Stimulated activated effector memory CD8-positive, alpha-beta T cell treated with anti-CD3 and anti-CD28 coated beads, Interleukin-12 subunit alpha, Interleukin-12 subunit beta, amount 100 ng/mL, for 72 hours (primary cell): Measurements from ENCODE around the gene GNPDA1.

Source experiments
- ATAC-seq: fragments of 150-1000 bp; cut with Tn5 transposase; 2 replicates; pipeline ENCODE4 v1.10.0; 2021
- DNase-seq, 2 donors: peaks; one replicate each; pipeline ENCODE4 v3.0.0; 2021 to 2022; ENCODE audit warnings: low spot score in 2 of 2
- H3K27ac Mint-ChIP-seq: one replicate; pipeline ENCODE4 v1.8.0; 2022; ENCODE audit warnings: mild to moderate bottlenecking, mixed read lengths
- H3K36me3 Mint-ChIP-seq: one replicate; pipeline ENCODE4 v1.8.0; 2022; ENCODE audit warnings: mild to moderate bottlenecking, mixed read lengths
- H3K4me1 Mint-ChIP-seq: one replicate; pipeline ENCODE4 v1.8.0; 2022; ENCODE audit warnings: mixed read lengths
- H3K4me3 Mint-ChIP-seq: one replicate; pipeline ENCODE4 v1.8.0; 2022; ENCODE audit warnings: mild to moderate bottlenecking, mixed read lengths
- H3K9me3 Mint-ChIP-seq: one replicate; pipeline ENCODE4 v1.8.0; 2022; ENCODE audit warnings: mixed read lengths

GNPDA1 gene

DNA sequence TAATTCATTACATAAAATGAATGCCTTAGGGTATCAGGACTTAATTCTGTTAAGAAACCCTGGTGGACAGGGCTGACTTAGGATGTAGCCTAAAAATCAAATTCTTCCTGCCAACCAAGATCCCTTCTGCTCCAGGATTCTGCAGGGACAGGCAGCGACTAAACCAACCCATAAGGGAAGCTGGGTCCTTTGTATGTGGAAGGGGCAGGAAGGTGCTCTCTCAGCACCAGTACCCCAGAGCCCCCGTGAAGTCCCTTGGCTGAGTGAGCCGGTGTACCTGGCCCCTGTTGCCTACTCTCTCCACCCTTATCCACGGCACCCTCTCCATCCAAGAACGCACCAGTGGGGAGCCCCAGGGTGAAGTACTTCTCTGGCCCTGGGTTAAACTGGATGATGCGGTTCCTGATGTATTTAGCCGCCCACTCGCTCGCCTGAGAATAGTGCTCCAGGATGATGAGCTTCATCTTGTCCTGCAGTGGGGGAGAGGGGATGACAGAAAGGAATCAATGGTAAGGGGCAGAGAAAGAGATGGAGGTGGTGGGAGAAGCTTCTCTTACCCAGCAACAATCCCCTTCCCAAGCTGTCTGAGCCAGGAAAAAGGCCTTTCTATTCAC is 1.1 kb downstream of the GNPDA1 start:
- no peaks in the 10 kb centered on the region for H3K9me3 Mint-ChIP-seq
- peak overlapping the region; percentile 84 for H3K27ac Mint-ChIP-seq
- peaks cover 64% of the 10 kb centered on the region for H3K4me1 Mint-ChIP-seq
- H3K4me3 Mint-ChIP-seq, result peak overlapping the region; percentile 75
- no peak for ATAC-seq
- no peak for DNase-seq
- H3K36me3 Mint-ChIP-seq, result peaks cover 40% of the 10 kb centered on the region

DNA sequence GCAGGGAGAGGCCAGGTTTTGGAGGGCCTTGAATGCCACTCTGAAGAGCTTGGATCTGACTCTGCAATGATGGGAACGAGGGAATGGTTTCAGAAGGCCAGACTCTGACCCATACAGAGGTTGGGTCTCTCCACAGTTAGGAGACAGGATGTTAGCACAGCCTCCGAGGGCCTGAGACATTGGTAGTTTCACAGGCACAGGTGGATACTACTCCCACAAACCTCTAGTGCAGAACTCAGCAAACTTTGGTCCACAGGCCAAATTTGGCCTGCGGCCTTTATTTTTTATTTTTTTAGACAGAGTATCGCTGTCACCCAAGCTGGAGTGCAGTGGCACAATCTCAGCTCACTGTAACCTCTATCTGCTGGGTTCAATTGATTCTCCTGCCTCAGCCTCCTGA is 2.9 kb downstream of the GNPDA1 start:
- H3K36me3 Mint-ChIP-seq, result peaks cover 40% of the 10 kb centered on the region
- no peak overlapping the region for H3K27ac Mint-ChIP-seq
- ATAC-seq, result no peak
- H3K4me1 Mint-ChIP-seq, result peaks cover 64% of the 10 kb centered on the region
- no peak for DNase-seq
- H3K4me3 Mint-ChIP-seq, result no peak overlapping the region
- H3K9me3 Mint-ChIP-seq, result no peaks in the 10 kb centered on the region

DNA sequence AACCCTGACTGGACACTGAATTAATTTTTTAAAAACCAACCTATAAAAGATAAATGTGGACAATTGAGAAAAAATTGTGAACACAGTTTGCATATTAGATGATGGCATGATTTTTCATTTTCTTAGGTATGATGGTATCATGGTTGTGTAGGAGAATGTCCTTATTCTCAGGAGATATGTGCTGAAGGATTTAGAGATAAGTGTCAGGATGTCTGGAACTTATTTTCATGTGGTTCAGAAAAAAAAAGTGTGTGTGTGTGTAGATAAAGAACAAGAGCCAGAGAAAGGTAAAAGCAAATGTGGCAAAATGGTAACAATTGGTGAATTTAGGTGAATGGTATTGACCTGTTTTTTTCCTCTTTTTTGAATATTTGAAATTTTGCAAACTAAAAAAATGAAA is 4.0 kb downstream of the GNPDA1 start:
- no peak for DNase-seq
- no peak for ATAC-seq
- Mint-ChIP-seq H3K27ac (no peak overlapping the region), H3K4me1 (peaks cover 54% of the 10 kb centered on the region), H3K36me3 (peaks cover 49% of the 10 kb centered on the region), H3K4me3 (no peak overlapping the region), H3K9me3 (no peaks in the 10 kb centered on the region)

DNA sequence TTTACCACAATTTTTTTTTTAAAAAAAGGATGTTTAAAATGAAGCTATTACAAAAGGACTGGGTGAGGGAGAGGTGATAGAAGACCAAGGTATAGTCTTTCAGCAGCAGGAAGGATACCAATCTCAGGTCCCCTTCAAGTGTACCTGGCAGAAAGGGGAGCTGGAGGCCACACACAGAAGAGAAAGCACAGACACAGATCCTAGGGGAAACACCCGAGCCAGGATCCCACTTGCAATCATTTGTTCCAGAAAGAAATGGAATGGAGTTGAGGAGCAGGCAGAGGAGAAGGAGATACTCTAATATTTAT is 5.6 kb downstream of the GNPDA1 start:
- Mint-ChIP-seq H3K4me3 (peak overlapping the region; percentile 13), H3K27ac (peak overlapping the region; percentile 58), H3K36me3 (peaks cover 63% of the 10 kb centered on the region), H3K4me1 (peaks cover 41% of the 10 kb centered on the region), H3K9me3 (no peaks in the 10 kb centered on the region)
- ATAC-seq (no peak), DNase-seq (peak in 1 of 2 donors; percentile 49)

DNA sequence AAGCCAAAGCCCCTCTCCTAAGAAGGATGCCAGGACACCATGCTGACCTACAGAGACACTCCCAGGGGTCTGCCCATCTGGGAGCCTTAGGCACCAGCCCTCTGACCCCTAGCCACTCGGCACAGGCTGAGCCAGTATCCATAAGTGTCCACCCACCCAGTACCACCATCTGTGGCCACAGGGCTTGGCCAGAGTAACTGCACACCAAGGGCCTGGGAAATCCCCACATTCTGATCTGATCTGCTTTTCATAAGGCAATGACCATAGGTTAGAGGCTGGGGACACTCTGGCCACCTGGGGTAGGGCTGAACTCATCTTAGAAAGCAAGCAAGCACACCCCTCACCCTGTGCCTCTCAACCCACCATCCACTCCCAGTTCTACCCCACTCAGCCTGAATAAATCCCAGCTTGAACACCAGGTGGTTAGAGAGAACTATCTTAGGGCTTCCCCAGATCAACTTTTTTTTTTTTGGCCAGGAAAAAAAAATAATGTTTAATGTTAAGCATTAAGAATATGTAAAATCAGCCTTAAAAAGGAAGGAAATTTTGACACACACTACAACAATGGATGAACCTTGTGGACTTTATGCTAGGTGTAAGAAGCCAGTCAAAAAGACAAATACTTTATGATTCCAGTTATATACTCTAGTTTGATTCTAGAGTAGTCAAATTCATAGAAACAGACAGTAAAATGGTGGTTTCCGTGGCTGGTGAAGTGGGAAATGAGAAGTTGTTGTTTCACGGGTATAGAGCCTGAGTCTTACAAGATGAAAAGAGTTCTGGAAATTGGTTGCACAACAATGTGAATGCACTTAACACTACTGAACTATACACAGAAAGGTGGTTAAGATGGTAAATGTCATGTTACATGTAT is 6.2 kb downstream of the GNPDA1 start:
- ATAC-seq, result peak; percentile 96
- H3K4me1 Mint-ChIP-seq, result peaks cover 35% of the 10 kb centered on the region
- peak overlapping the region; percentile 13 for H3K4me3 Mint-ChIP-seq
- H3K27ac Mint-ChIP-seq, result peak overlapping the region; percentile 58
- H3K36me3 Mint-ChIP-seq, result peaks cover 63% of the 10 kb centered on the region
- no peaks in the 10 kb centered on the region for H3K9me3 Mint-ChIP-seq
- peak in 1 of 2 donors; percentile 70 for DNase-seq

DNA sequence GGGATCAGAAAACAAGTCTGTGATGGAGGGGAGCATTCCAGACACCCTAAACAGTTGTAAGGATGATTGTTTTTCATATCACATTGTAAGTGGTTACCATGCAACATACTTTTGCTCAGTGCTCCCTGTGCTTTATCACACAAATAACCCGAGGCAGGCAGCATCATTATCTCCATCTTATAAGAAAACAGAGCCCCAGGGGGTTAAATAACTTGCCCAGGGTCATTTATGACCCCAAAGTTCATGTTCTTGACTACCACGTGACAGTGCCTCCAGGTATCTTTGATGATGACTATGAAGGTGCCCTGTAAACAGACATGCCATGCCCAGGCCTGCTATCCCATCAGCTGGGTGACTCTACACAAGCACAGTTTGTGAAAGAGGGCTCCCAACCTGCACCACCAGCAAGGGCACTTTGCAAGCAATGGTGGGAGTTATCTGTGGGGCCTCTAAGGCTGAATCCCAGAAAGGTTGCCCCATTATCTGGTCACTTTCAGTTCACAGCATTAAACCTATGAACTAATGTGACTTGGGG is 9.5 kb downstream of the GNPDA1 start:
- no peak overlapping the region for H3K4me3 Mint-ChIP-seq
- peaks cover 40% of the 10 kb centered on the region for H3K4me1 Mint-ChIP-seq
- peaks cover 69% of the 10 kb centered on the region for H3K36me3 Mint-ChIP-seq
- no peak for ATAC-seq
- H3K9me3 Mint-ChIP-seq, result no peaks in the 10 kb centered on the region
- H3K27ac Mint-ChIP-seq, result no peak overlapping the region
- DNase-seq, result no peak

DNA sequence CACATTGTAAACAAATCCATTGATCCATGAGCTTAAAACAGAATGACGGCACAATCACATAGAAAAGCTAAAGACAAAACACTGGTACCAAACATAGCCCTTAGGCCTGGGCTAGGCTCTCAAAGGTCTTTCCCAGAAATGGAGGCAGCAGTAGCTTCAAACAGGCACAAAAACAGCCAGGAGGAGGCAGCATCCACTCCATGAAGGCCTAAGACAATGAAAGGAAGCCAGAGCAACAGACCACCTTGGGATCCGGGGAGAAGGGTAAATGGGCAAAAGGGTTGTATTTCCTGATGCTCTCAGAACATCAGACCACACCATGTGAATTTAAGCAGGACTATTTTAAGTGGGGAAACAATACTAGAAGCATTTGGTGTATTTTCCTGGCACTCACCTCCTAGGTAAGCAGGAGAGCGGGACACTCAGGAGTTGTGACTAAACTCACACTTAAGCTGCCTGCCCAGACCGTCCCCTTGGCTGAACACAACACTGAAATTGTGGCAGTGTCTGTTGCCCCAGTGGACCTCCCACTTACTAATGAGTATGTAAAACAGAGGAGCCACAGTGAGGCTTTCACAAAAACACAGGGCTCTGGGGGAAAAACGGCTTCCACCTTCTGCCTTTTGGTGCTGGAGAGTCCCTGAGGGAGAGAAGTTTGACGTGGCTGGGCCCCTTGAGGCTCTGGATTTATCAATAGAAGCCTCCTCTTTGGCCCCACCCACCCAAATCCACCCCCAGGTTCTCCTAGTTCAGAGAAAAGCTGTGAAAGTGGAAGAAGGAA is 11.9 kb downstream of the GNPDA1 start:
- no peak overlapping the region for H3K4me3 Mint-ChIP-seq
- H3K36me3 Mint-ChIP-seq, result peaks cover 61% of the 10 kb centered on the region
- DNase-seq (no peak), ATAC-seq (peak; percentile 34)
- no peaks in the 10 kb centered on the region for H3K9me3 Mint-ChIP-seq
- H3K27ac Mint-ChIP-seq, result peak overlapping the region; percentile 76
- H3K4me1 Mint-ChIP-seq, result peaks cover 16% of the 10 kb centered on the region

DNA sequence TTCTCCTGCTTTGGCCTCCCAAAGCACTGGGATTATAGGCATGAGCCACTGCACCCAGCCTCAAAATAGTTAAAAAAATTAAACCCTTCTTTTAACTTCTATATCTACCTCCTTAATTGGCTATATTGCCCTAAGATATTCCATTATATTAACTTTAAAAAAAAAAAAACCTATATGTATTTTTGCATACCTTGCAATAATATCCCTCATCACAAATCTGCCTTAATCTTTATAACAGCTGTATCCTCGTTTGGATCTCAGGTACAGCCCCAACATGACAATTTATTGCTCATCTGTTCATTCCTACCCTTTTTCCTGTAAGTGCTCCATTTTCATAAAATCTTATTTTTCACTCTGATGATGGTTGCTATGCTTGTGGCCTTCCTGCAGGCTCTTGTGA is 12.7 kb downstream of the GNPDA1 start:
- no peak overlapping the region for H3K27ac Mint-ChIP-seq
- H3K36me3 Mint-ChIP-seq, result peaks cover 59% of the 10 kb centered on the region
- H3K4me3 Mint-ChIP-seq, result no peak overlapping the region
- ATAC-seq (no peak), DNase-seq (no peak)
- peaks cover 9% of the 10 kb centered on the region for H3K4me1 Mint-ChIP-seq
- H3K9me3 Mint-ChIP-seq, result no peaks in the 10 kb centered on the region

DNA sequence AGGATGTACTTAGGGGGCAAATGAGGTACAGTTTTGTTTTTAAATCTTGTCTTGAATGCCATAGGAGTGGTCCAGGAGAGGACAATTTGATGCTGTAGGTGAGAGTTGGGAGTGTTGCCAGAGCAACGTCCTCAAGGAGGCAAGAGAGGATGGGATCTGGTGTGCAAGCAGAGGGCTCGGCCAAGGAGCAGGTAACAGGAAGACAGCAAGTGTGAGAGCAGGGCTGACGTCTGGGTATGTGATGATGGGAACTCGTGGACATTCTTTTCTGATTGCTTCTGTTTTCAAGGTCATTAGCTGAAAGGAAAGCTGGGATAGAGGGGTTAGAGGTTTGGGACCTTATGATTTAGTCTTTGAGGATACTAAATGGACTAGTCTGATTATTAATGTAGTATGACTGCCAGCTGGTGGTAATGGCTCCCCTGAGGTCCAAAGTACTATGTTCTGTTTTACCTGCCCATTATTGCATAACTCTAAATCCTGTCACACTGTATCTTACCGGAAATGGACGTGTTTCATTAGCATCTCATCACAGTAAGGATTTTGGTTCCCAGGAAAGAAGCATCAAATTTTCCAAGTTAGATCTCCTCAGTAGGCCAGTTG is 15.4 kb downstream of the GNPDA1 start:
- H3K27ac Mint-ChIP-seq, result no peak overlapping the region
- DNase-seq, result no peak
- peaks cover 49% of the 10 kb centered on the region for H3K36me3 Mint-ChIP-seq
- H3K4me1 Mint-ChIP-seq, result peaks cover 15% of the 10 kb centered on the region
- no peak for ATAC-seq
- H3K4me3 Mint-ChIP-seq, result no peak overlapping the region
- H3K9me3 Mint-ChIP-seq, result no peaks in the 10 kb centered on the region

DNA sequence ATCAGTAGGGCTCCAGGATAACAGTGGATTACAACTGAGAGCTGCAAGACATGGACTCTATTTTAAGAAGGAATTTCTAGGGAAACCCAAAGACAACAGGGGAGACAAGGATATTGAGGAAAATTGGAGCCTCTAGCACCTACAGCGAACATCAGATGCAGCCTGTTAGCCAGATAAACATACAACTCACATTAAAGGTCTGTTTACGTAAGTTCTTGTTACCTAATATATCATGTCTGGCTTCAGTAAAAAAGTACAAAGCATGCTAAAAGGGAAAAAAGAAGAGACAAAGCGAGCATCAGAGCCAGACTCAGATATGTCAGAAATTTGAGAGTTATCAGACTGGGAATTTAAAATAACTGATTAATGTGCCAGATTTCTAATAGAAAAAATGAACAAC is 17.2 kb downstream of the GNPDA1 start:
- Mint-ChIP-seq H3K4me1 (peaks cover 11% of the 10 kb centered on the region), H3K9me3 (no peaks in the 10 kb centered on the region), H3K4me3 (no peak overlapping the region), H3K36me3 (peaks cover 53% of the 10 kb centered on the region), H3K27ac (no peak overlapping the region)
- DNase-seq (no peak), ATAC-seq (no peak)

DNA sequence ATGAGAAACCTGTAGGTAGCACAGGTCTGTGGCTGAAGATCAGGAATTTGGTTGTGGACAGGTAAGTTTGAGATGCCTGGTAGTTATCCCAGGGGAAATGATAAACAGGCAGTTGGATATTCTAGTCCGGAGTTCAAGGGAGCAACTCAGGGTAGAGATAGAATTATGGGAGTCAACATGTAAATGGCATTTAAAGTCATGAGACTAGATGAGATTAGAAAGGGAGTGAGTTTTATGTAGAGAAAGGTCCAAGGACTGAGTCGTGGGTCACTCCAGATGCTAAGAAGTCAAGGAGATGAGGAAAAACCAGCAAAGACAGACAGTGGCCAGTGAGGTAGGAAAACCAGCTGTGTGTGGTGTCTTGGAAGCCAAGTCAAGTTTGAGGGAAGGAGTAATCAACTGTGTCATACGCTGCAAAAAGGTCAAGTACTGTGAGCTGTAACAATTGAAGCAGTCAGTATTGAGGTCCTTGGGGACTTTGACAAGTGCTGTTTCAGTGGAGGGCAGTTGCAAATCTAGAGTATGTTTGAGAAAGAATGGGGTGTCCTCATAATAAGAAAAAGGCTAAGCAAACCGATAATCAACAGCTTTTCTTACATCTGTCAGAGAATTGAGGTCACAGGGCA is 18.2 kb downstream of the GNPDA1 start:
- DNase-seq (no peak), ATAC-seq (no peak)
- peak overlapping the region; percentile 38 for H3K27ac Mint-ChIP-seq
- peaks cover 56% of the 10 kb centered on the region for H3K36me3 Mint-ChIP-seq
- H3K4me3 Mint-ChIP-seq, result no peak overlapping the region
- H3K4me1 Mint-ChIP-seq, result peaks cover 9% of the 10 kb centered on the region
- no peaks in the 10 kb centered on the region for H3K9me3 Mint-ChIP-seq

DNA sequence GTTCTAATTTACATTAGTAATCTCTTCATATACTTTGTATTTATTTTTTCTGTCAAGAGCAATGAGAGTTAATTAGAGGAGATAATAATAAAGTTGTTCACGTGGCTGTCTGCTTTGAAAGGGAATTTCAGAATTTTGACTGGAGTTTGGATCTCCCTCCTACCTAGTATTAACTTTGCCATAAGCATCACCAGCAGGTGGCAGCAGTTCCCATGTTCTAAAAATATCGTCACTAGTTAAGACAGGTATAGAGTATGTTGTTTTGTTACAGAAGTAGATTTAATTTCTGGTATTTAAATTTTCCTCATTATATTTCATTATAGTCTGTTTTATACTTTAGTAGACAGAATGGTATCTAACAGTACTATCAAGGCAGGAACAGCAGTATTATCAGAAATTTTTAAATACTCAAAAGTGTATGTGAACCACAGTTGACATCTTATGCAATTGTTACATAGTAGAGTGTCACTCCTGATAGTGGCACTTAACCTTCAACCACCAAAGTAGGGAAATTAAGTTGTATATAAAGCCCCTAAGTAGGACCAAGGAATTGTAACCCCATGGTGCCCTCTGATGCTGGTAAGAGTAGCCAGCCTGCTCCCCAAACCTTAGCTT is 20.4 kb downstream of the GNPDA1 start:
- peaks cover 9% of the 10 kb centered on the region for H3K4me1 Mint-ChIP-seq
- H3K4me3 Mint-ChIP-seq, result no peak overlapping the region
- peaks cover 77% of the 10 kb centered on the region for H3K36me3 Mint-ChIP-seq
- no peak overlapping the region for H3K27ac Mint-ChIP-seq
- peak; percentile 56 to 83 for DNase-seq
- H3K9me3 Mint-ChIP-seq, result no peaks in the 10 kb centered on the region
- ATAC-seq, result peak; percentile 73

DNA sequence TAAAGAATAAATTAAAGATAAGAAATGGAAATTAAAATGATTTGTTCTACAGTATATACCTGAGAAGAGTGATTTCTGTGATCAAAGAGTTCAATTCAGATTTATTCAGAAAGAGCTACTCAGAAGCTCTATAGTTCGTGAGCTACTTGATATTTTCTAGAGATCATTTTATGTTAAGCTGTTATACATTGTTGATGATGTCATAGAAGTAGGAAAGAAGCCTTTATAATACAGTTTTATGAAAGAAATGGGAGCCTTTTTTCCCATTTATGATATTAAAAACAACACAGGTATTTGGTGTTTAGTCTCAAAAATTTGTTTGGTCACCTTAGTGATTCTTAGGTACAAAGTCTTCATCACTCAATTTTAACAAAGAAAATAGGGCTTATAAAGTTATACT is 23.1 kb downstream of the GNPDA1 start:
- H3K4me3 Mint-ChIP-seq, result no peak overlapping the region

DNA sequence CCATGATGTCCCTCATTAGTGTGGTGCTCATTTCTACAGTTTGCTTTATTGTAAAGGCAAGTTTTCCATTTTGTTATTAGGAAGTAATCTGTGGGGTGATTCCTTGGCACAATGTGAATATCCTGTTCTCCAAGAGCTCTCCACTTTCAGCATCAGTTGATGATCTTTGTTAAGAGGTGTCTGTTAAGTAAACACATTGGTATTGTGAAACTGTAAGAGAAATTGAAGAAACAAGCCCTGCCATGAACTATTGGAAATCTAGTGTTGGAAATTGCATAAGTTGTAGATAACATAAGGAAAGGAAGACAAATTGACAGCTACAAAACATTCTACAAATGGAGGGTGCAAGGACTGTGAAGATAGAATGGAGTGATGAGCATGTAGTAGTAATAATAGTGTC is 26.8 kb downstream of the GNPDA1 start:
- H3K4me3 Mint-ChIP-seq, result no peak overlapping the region
- H3K9me3 Mint-ChIP-seq, result no peaks in the 10 kb centered on the region
- no peaks in the 10 kb centered on the region for H3K4me1 Mint-ChIP-seq
- peak overlapping the region; percentile 15 for H3K27ac Mint-ChIP-seq
- peaks cover 98% of the 10 kb centered on the region for H3K36me3 Mint-ChIP-seq
- ATAC-seq, result no peak
- no peak for DNase-seq

More for the DNA sequence above, 23.1 kb downstream of the GNPDA1 start:
- H3K27ac Mint-ChIP-seq, result no peak overlapping the region
- DNase-seq (no peak), ATAC-seq (no peak)
- no peaks in the 10 kb centered on the region for H3K9me3 Mint-ChIP-seq
- H3K4me1 Mint-ChIP-seq, result peaks cover 9% of the 10 kb centered on the region
- peaks cover 93% of the 10 kb centered on the region for H3K36me3 Mint-ChIP-seq
